HL-60/S4 (cell line): Measurements from ENCODE around the gene SLC8A1.

Experiments used
- in situ Hi-C: fragments of 300-500 bp; cut with MboI; formaldehyde crosslinking; loops from 2 replicates; pipeline ENCODE4 v1.14.3; 2022; ENCODE audit warnings: low sequenced_read_pairs

Gene SLC8A1

DNA sequence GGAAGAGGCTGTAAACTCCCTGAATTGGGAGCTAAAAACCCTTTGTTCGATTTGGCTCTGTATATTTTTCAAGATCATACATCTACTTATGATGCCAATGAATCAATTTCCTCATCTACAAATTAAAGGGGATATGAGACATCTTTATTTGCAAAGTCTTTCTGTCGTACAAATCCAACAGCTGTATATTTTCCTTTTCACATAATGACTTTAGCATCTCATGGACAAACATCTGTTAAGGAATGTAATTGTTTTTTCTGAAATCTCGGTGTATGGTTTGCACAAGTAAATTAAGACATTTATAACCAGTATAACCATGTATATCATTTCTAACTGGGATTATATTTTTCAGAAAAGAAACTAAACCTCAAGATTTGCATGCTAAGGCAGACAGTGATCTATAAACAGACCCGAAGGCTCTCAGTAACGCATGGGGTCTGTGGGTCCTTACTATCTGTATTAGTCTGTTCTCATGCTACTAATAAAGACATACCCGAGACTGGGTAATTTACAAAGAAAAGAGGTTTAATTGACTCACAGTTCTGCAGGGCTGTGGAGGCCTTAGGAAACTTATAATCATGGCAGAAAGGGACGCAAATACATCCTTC, 130.8 kb downstream of the SLC8A1 start:
- in situ Hi-C loops = no loop called here

DNA sequence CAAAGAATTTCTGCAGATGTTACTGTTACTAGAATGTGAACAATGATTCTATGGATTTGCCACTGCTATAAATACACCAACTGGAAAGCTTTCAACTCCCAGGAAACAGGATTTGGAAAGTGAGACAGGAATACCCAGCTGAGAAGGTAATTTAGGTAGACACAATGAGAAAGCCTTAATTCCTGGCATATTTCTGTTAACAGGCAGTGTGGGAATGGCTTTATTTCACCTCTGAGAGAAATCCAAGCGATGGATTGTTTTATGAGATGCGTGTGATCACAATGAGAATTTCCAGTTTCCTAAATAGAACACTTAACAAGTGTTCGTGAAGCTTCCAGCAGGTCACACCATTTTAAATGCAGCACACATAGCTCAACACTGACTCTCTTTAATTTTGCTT, 133.0 kb downstream of the SLC8A1 start:
- in situ Hi-C loops = no loop called here

DNA sequence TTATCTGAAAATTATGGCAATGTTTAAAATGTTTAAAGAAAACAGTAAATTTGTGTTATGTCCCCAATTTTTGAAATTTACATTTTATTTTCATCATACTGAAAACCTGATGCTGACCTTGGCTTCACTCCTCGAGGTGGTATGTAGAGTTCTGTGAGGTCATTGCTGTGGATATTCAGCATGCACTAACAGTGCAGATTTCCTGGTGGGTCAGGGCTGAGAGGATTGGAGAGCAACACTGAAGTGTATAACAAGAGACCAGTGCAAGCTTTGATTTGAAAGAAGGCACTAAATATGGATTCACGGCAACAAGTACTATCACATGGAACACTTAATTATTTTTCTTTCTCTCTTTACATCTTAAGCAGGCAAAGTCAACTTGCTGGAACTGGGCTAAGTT, 134.1 kb downstream of the SLC8A1 start:
- in situ Hi-C loops = no loop called here

DNA sequence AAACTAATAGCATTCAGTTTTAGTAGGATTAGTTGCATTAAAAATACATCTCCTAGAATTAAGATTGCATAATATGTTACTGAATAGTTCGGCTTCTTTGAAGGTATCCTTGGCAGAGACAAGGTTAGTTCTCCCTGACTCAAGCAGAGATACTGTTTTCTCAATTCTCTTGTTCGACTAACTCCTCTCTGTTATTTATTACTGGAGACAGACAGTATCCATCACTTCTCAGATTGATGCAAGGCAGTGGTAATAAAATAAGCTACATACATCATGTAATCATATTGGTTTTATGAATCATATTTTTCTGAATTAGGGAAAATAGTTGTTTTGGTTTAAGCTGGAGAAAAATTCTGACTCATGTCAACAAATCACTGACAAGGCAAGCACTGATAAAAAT, 134.8 kb downstream of the SLC8A1 start:
- in situ Hi-C loops = no loop called here

DNA sequence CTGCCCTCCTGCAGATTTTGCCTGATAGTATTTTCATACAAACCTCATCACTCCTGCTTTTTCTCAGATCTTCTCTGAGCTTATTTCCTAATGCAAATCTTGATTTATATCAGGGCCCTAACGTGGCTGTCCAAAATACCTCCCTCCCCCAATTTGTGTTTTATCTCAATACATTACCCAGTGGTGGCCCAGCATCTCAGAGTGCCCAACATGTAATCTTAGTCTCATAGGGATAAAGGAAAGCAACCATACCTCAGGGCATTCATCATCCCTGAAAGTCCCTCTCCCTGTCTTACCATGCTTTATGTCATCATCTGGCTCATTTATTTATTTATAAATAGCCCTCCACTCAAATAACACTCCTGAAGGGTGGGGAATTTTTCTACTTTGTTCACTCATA, 135.3 kb downstream of the SLC8A1 start:
- in situ Hi-C loops = no loop called here

DNA sequence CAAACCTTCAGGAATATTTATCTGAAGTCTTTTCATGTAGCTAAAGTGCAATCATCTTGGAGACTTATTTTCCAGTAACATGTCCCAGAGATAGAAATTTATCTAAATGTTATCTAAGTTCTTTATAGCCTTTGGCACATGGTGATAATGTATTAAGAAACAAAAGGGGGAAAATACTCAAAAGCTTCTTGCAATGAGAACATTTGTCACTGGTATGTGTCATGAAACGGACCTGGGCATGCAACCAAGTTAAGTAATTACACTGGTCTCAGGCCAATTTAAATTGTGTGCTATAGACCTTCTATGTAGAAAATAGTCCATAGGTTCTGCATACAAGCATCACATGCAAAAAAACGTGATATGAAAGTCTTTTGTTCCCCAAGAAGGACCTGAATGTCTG, 136.2 kb downstream of the SLC8A1 start:
- in situ Hi-C loops = no loop called here

DNA sequence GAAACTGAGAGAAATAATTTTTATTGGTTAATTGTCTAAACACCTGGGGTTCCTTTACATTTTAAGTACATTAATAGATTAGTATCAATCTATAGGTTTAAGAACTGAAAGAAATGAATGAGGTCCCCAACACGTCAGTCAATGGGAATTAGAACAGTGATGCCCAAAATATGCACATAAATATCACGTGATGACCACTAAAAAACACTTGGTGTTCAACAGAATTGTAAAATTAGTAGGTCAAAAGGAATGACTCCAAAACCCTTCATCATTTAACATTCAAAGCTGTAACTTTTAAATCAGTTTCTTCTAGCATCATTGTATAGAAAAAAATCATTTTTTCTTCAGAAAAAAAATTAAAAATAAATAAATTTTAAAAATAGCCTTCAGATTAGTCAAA, 140.9 kb downstream of the SLC8A1 start:
- in situ Hi-C loops = no loop called here

DNA sequence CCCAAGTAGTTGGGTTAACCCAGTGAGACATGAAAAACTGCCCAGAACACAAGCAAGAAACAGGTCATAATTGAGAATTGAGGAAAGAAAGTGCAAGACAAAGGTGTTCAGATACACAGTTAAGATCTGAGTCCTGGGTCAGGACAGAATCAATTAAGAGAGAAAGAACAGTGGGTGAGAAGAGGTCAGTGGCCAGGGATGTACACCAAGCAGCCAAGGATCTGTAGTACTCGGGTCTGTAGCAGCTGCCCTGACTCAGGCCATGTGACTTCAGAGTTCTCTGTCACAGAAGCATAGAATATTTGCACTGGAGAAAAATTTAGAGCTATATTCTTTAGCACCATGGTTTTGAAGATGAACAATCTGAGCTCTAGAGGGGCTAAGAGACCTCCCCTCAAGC, 141.6 kb downstream of the SLC8A1 start:
- in situ Hi-C loops = no loop called here

DNA sequence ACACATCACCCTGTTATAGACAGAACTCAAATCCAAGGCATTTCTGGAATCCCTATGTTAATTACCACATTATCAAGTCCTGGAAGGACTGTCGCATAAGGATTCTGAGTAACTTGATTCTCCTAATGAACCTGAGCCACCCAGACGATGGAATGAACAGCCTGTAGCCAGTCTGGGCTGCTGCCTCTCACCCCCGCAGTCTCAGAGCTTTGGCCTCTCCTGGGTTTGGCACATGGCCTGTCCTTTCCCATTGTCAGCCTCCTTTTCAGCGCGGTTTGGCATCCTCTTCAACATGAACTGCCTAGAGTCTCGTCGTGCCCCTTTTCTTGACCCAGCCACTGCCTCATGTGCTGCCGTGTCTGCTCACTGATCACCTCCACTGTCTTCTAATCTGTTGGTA, 147.6 kb downstream of the SLC8A1 start:
- in situ Hi-C loops = no loop called here

DNA sequence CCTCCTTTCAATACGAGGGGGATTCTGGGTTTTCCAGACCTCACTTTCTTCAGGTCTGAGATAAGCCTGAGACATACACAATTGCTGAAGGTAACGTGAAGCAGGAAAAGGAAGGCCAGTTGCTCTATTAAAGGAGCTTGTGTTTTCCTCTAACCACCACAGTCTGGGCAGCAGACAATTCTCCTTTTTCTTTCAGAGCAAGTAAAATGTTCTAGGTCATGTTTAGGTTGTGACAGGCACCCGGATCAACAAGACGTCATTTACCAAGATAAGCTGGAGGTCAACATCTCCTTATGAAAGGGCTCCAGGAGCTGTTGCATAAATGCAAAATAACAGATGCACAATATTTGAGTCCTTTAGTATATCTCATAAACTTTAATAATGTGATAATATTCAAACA, 148.1 kb downstream of the SLC8A1 start:
- in situ Hi-C loops = no loop called here

DNA sequence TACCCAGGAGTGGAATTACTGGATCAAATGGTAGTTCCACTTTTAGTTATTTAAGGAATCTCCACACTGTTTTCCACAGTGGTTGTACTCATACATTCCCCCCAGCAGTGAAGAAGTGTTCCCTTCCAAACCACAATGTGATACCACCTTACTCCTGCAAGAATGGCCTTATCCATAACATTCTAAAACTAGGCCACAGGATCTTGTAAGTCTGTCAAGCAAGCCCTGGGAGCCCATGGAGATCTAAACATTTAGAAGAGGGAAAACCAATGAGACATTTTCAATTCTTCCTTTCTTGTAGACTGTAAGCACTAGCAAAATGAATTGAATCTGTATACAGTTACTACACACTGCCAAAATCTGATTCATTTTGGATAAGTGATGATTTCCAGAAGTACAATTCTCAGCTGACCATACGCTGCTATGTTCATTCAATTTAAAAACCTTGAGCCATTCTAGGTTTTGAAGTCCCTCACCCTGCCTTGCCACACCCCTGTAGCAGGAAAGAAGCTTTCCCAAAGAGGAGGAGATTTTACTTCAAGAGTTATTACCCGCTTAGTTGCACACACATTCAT, 149.1 kb downstream of the SLC8A1 start:
- in situ Hi-C loops = no loop called here

DNA sequence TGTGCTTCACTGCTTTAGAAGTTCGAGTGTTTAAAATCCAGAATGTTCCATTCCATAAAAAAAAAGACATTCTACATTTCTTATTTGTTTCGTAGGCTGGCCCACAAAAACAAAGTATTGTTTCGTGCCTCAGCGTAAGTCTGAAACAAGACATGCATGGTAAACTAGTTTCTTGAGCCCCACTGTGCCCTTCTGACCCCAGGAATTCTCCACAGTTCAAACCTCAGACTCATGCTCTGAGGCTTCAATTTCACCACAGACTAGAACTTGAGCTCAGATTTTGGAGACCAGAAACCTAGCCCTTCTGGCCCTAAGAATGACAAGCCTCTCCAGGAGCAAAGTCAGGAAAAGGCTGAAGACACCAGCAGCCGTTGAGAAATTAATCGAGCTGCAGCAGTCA, 151.5 kb downstream of the SLC8A1 start:
- in situ Hi-C loops = no loop called here

DNA sequence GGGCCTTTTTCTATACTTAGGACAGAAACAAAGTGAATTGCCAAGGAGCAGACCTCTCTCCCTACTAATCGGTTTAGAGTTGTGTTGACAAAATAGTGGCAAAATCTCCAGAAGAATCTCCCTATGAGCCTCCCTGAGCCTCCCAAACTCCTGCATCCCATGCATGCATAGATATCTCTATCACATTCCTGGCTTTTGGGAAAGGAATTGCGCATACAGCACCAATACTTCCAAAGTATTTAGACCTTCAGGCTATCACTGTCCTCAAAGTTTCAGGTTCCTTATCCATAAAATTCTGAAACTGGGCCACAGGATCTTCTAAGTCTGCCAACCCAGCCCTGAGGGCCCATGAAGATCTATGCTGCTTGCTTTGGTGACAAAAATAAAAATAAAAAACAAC, 152.1 kb downstream of the SLC8A1 start:
- in situ Hi-C loops = no loop called here

DNA sequence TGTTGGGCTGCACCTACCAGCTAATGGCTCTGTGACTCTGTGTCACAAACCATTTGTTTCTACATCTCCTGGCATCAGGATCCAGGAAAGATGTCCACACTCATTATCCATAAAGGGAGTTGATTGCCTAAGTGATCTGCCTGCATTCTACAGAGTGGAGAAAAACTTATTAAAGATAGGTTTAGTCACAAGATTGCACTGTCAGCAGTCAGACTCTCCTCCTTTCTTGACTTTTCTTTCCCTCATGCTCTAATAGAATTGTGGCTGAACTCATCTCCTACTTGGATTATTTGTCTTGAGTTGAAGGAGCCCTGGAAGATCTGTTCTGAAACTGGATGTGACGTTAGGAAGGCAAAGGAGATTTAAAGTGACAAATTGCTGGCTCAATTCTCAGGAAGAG, 152.7 kb downstream of the SLC8A1 start:
- in situ Hi-C loops = no loop called here

DNA sequence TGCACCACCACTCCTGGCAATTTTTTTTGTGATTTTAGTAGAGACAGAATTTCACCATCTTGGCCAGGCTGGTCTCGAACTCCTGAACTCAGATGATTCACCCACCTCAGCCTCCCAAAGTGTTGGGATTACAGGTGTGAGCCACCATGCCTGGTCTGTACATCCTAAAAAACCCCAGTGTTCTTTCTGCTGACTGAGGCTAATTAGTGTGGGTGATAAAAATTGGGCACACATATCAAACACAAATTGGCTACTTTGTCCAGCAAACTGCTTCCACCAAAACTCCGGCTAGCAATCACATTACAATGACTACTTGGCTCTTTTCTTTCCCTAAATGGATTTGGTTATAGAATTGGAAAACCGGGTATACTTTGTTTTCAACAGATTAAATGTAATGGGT, 153.9 kb downstream of the SLC8A1 start:
- in situ Hi-C loops = no loop called here

DNA sequence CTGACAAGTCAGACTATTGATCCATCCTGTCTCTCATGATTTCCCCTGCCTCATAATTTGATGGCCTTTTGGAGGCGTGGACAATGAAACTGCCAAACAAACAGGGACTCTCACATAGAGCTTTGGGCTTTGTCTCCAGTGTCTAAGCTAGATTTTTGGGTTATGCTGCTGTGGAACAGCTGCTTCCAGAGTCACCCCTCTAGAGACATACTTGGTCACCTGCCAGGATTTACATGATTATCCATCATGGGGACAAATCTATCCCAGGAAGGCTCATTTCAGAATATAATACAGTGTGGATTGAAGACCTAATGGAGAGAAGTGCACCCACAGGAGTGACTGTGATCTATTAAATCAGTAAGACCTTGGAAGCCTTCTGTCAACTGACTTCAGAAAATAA, 159.6 kb downstream of the SLC8A1 start:
- in situ Hi-C loops = no loop called here

DNA sequence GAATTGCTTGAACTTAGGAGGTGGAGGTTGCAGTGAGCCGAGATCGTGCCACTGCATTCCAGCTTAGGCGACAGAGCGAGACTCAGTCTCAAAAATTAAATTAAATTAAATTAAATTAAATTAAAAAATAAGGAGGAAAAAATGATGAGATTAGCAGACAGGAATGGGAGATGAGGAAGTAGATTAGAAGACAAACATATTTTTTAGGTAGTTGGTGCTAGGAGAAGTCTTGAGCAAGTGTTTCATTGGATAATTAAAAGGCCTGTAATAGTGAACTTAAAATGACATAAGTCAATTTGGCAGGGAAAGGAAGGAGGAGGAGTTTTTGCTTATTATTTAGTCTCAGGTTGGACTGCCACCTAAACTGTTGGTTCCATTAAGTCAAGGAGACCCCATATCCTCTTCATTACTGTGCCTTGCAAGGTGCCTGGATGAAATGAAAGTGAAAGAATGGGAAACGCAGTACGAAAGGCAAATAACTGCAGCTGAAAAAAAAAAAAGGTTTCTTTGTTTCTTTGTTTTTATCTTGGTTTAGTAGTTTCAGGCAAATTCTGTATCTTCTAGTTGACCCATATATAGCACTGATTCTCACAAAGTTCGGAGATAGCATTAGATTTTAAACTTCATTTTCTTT, 162.0 kb downstream of the SLC8A1 start:
- in situ Hi-C loops = no loop called here

DNA sequence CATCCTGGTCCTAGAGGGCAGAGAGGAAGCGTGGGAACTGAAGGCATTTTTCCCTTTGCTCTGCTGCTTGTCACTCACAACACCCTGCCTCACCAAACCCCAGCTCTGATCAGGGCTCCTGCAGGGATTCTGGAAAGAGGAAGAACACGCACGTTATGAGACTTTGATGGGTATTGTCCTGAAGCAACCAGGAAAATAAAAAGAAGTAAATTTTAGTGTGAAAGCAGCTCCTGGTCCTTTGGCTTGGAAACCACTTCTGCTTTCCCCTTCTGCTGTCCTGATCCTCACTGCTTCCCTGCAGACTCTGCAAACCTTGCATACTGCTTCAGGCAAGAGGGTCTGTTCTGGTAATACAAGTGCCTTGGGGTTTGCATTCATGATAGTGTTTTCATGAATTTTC, 164.1 kb downstream of the SLC8A1 start:
- in situ Hi-C loops = no loop called here

DNA sequence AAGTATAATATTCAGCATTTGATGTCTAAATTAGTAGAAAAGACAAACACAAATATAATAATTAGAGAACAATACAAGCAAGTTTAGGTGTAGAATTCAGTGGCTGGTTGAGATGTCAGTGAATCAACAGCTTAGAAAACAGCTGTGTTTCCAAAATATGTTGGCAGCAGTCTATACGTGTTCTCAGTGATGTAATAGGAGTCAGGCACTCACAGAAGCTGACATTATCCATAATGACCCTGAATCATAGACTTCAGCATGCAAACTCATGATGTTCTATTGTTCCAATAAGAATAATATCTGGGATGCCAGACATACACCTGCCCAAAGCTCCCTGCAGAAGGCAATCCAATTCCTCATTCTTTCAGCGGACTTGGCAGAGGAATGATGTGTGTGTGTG, 164.7 kb downstream of the SLC8A1 start:
- in situ Hi-C loops = no loop called here

DNA sequence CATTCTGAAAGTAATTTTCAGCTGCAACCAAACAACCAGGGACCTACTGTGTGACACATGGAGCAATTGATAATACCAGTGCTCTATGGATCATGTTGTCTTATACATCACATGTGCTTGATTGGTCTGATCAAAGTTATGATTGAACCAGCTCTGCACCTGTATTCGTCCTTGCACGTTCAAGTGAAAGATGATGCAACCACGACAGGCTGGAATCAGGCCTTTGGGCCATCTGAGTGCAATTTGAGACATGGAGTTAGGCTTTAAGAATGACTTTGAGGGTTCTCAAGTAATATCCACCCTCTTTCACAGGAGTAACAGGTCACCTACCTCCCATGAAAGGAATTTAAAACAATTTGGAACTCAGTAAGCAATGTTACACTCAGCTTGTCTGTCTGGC, 165.2 kb downstream of the SLC8A1 start:
- in situ Hi-C loops = no loop called here

DNA sequence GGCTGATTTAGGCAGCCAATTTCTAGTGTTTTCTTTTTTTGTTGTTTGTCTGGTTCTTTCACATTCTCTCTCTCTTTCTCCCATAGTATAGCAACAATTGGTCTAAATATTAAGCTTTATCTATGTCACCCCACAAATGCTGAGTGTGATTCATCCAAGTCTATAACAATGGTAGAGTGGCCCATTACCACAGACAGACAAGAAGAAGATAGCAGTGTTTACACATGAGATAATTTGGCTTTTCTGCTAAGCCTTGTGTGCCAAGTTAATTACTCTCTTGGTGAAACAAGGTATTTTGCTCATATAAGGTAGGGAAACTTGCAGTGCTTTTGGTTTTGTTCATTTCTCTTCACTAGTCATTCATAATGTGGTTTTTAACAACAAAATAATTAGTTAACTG, 166.5 kb downstream of the SLC8A1 start:
- in situ Hi-C loops = no loop called here

DNA sequence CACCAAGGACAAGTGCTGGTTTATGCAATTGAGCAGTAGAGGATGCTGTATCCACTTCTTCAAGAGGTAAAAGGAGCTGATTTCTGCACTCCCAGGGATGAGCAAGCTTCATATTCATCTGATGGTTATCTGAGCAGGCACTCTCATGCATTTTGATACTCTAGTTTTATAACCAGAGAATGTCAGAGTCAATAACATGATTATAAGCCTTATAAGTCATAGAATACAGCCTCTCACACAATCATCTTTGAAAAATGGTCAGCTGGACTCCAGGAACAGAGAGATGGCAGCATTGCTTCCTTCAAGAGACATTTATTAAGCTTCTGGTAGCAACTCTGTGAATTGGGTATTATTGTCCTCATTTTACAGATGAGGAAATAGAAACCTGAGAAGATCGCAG, 167.1 kb downstream of the SLC8A1 start:
- in situ Hi-C loops = no loop called here
